Smooth muscle cell (in vitro differentiated cells): ENCODE results near the gene RPL39L. TPM values are rescaled to one million over a fixed set of nuclear protein-coding genes. Genes with fewer than 3 reads are reported as not detected.

Source experiments
- DNase-seq: peaks from one replicate; lab custom pipeline; 2025; ENCODE audit not compliant: unreplicated experiment; lab: John Stamatoyannopoulos, UW
- H2AFZ ChIP-seq: fragments of 200-600 bp; sonication (generic); 2 replicates; pipeline ENCODE4 v1.6.0; 2016; ENCODE audit warnings: antibody characterized with exemption, low read depth, mild to moderate bottlenecking
- H3F3A ChIP-seq: fragments of 200-600 bp; sonication (generic); 2 replicates; pipeline ENCODE4 v1.6.0; 2017; ENCODE audit warnings: antibody characterized with exemption, low read depth
- H3K27ac ChIP-seq: fragments of 200-600 bp; sonication (generic); 2 replicates; pipeline ENCODE4 v1.5.1; 2016; ENCODE audit warnings: low read depth, mild to moderate bottlenecking
- H3K27me3 ChIP-seq: fragments of 200-600 bp; sonication (generic); 2 replicates; pipeline ENCODE4 v1.6.1; 2016; ENCODE audit warnings: low read depth, mild to moderate bottlenecking
- H3K36me3 ChIP-seq: fragments of 200-600 bp; sonication (generic); 2 replicates; pipeline ENCODE4 v1.5.1; 2016; ENCODE audit warnings: low read depth
- H3K4me1 ChIP-seq: fragments of 200-600 bp; sonication (generic); 2 replicates; pipeline ENCODE4 v1.5.1; 2016; ENCODE audit warnings: low read depth
- H3K4me2 ChIP-seq: fragments of 200-600 bp; sonication (generic); 2 replicates; pipeline ENCODE4 v1.6.0; 2016; ENCODE audit warnings: mild to moderate bottlenecking
- H3K4me3 ChIP-seq: fragments of 200-600 bp; sonication (generic); 2 replicates; pipeline ENCODE4 v1.5.1; 2016; ENCODE audit warnings: mild to moderate bottlenecking
- H3K79me2 ChIP-seq: fragments of 200-600 bp; sonication (generic); 2 replicates; pipeline ENCODE4 v1.6.0; 2016; ENCODE audit warnings: low read depth, mild to moderate bottlenecking
- H3K9ac ChIP-seq: fragments of 200-600 bp; sonication (generic); 2 replicates; pipeline ENCODE4 v1.6.0; 2016; ENCODE audit warnings: low read depth
- H3K9me3 ChIP-seq: fragments of 200-600 bp; sonication (generic); replicated peaks from 2 replicates; pipeline ENCODE4 v1.5.1; 2016; ENCODE audit warnings: low read depth
- H4K20me1 ChIP-seq: fragments of 200-600 bp; sonication (generic); 2 replicates; pipeline ENCODE4 v1.6.0; 2016; ENCODE audit warnings: low read depth
- CTCF ChIP-seq: fragments of 200-600 bp; sonication (generic); IDR thresholded peaks from 2 replicates; pipeline ENCODE4 v1.5.1; 2017; ENCODE audit warnings: borderline replicate concordance, mild to moderate bottlenecking, antibody characterized with exemption; ENCODE audit not compliant: insufficient read depth, poor library complexity, severe bottlenecking
- WGBS: methylation state at CpG from one replicate; pipeline ENCODE4 v1.1.7; 2016; ENCODE audit warnings: low lambda C conversion rate; 5-methylcytosine and 5-hydroxymethylcytosine counted together
- polyA plus RNA-seq: library from polyadenylated mRNA; unstranded; fragments of >200 nt; fragmentation: Nextera tagmentation; extraction: Ambion mirVana; gene quantifications from 2 replicates; pipeline ENCODE4 v1.2.1, GENCODE V29; 2016
- total RNA-seq: library from RNA; depleted of rRNA; stranded (reverse); fragments of >200 nt; gene quantifications from 2 replicates; pipeline ENCODE4 v1.2.3, GENCODE V29; 2014

Gene RPL39L
- total and polyA plus RNA-seq, 2 experiments from 2014 or later, result 40.3 to 44.2 TPM

- no peak overlapping the region for H3K9ac ChIP-seq
- no peak overlapping the region for H2AFZ ChIP-seq
- no peak overlapping the region for H3K27ac ChIP-seq
- H3K79me2 ChIP-seq, result no peaks in the 10 kb centered on the region
- no peaks in the 10 kb centered on the region for H4K20me1 ChIP-seq
- H3F3A ChIP-seq, result no peaks in the 10 kb centered on the region
- no peak for DNase-seq
- 100% methylated on average over 1 of the region's 1 CpG for WGBS
- H3K4me2 ChIP-seq, result no peak overlapping the region
- TF ChIP-seq CTCF, result no peak
- no peaks in the 10 kb centered on the region for H3K36me3 ChIP-seq
- no peaks in the 10 kb centered on the region for H3K4me1 ChIP-seq
- no peak overlapping the region for H3K4me3 ChIP-seq
- no peaks in the 10 kb centered on the region for H3K27me3 ChIP-seq
- H3K9me3 ChIP-seq, result peaks cover 13% of the 10 kb centered on the region
These were observed 53.4 kb downstream of the RPL39L start for GRCh38 chr3:187085933-187086332.

- Histone ChIP-seq H3K4me1 (no peaks in the 10 kb centered on the region), H3K27ac (no peak overlapping the region), H3K4me3 (no peak overlapping the region), H3K36me3 (no peaks in the 10 kb centered on the region), H2AFZ (no peak overlapping the region), H3F3A (no peaks in the 10 kb centered on the region), H3K4me2 (no peak overlapping the region), H3K27me3 (no peaks in the 10 kb centered on the region), H3K79me2 (no peaks in the 10 kb centered on the region), H3K9me3 (peaks cover 13% of the 10 kb centered on the region), H4K20me1 (no peaks in the 10 kb centered on the region), H3K9ac (no peak overlapping the region)
- 91% methylated on average over 5 of the region's 5 CpGs for WGBS
- no peak for TF ChIP-seq CTCF
- no peak for DNase-seq
These were observed 54.2 kb downstream of the RPL39L start for GRCh38 chr3:187085021-187085666.

DNA sequence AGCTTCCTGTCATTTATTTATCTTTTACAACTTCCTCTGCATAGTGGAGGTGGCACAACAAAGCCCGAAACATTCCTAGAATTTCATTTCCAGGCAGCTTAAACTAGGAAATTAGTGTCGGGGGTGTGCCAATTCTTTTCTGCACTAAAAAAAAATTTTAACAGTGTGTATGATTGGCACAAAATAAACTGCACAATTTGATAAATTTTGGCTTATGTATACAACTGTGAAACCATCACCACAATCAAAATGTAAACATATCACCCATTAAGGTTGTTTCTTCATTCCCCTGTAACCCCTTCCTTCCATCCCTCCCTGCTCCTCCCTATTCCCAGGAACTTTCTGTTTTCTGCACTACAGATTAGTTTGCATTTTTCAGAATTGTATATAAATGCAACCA, 54.7 kb downstream of the RPL39L start:
- H3K4me3 ChIP-seq, result no peak overlapping the region
- H3F3A ChIP-seq, result no peaks in the 10 kb centered on the region
- no peak overlapping the region for H3K9ac ChIP-seq
- no peak overlapping the region for H3K4me2 ChIP-seq
- no peak overlapping the region for H3K27ac ChIP-seq
- H3K36me3 ChIP-seq, result no peaks in the 10 kb centered on the region
- TF ChIP-seq CTCF, result no peak
- DNase-seq, result no peak
- H2AFZ ChIP-seq, result no peak overlapping the region
- peaks cover 13% of the 10 kb centered on the region for H3K9me3 ChIP-seq
- 71% methylated on average over 2 of the region's 2 CpGs for WGBS
- H3K4me1 ChIP-seq, result no peaks in the 10 kb centered on the region
- H3K27me3 ChIP-seq, result no peaks in the 10 kb centered on the region
- H4K20me1 ChIP-seq, result no peaks in the 10 kb centered on the region
- no peaks in the 10 kb centered on the region for H3K79me2 ChIP-seq

DNA sequence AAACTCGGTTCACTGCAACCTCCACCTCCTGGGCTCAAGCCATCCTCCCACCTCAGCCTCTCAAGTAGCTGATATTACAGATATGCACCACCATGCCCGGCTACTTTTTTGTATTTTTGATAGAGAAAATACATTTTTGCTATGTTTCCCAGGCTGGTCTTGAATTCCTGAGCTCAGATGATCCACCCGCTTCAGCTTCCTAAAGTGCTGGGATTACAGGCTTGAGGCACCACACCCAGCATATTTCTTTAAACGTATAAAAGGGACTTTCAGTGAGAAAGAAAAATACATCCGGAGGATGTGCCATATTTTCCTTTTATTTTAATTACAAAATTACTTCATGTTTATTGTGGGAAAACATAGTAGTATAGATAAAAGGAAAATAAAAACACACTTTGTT, 55.2 kb downstream of the RPL39L start:
- TF ChIP-seq CTCF, result no peak
- Histone ChIP-seq H3K9ac (no peak overlapping the region), H3K27ac (no peak overlapping the region), H2AFZ (no peak overlapping the region), H3K4me3 (no peak overlapping the region), H3K79me2 (no peaks in the 10 kb centered on the region), H3K4me1 (no peaks in the 10 kb centered on the region), H4K20me1 (no peaks in the 10 kb centered on the region), H3K27me3 (no peaks in the 10 kb centered on the region), H3K36me3 (no peaks in the 10 kb centered on the region), H3K9me3 (peaks cover 11% of the 10 kb centered on the region), H3F3A (no peaks in the 10 kb centered on the region), H3K4me2 (no peak overlapping the region)
- no peak for DNase-seq
- WGBS, result 84% methylated on average over 5 of the region's 5 CpGs
